Sigmoid colon (tissue), 4 donors: ENCODE results near the gene GPBP1.

Experiments used
- POLR2A ChIP-seq, 2 donors: fragments of 450-650 bp; IDR thresholded peaks; one replicate each; pipeline ENCODE4 v1.6.1; 2016; ENCODE audit warnings: antibody characterized with exemption in 2 of 2, mild to moderate bottlenecking in 2 of 2, moderate library complexity in 2 of 2
- POLR2AphosphoS5 ChIP-seq, 4 donors: sonication (generic); formaldehyde crosslinking; IDR thresholded peaks; one replicate each; pipeline ENCODE4 v1.6.1; 2017; ENCODE audit warnings: antibody characterized with exemption in 4 of 4
- TF ChIP-seq, protein P1 (sequence below), 4 experiments: fragments of 450-650 bp in 3 of 4; fragments of 200-600 bp in 1 of 4; IDR thresholded peaks; one replicate each; pipeline ENCODE4 v1.5.1; 2016 to 2019; ENCODE audit warnings: antibody characterized with exemption in 4 of 4, mild to moderate bottlenecking in 3 of 4, moderate library complexity in 2 of 4

DNA sequence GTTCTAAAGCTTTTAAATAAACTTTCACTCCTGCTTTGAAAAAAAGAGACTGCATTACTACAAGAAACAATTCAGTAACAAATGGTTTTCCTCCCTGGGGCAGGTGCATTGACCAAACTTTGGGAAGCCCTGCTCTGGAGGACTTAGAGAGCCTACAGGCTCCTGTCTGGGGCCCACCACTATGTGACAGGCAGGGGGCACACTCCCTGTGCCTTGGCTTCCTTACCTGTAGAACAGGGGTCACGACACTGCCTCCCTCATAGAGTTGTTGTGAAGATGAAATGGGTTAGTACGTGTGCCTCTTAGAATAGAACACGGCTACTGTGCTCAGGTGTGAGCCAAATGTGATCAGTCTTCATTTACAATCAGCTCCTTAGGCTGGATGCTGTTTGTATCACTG, 130.1 kb downstream of the GPBP1 start:
- TF ChIP-seq, protein P1, sequence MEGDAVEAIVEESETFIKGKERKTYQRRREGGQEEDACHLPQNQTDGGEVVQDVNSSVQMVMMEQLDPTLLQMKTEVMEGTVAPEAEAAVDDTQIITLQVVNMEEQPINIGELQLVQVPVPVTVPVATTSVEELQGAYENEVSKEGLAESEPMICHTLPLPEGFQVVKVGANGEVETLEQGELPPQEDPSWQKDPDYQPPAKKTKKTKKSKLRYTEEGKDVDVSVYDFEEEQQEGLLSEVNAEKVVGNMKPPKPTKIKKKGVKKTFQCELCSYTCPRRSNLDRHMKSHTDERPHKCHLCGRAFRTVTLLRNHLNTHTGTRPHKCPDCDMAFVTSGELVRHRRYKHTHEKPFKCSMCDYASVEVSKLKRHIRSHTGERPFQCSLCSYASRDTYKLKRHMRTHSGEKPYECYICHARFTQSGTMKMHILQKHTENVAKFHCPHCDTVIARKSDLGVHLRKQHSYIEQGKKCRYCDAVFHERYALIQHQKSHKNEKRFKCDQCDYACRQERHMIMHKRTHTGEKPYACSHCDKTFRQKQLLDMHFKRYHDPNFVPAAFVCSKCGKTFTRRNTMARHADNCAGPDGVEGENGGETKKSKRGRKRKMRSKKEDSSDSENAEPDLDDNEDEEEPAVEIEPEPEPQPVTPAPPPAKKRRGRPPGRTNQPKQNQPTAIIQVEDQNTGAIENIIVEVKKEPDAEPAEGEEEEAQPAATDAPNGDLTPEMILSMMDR (IDR thresholded peaks at IDR 0.05) = no peak
- TF ChIP-seq POLR2A (IDR thresholded peaks at IDR 0.05) (no peak), POLR2AphosphoS5 (IDR thresholded peaks at IDR 0.05) (no peak)
